GM23338 (cell line): ENCODE data around the gene CBX5. TPM values are rescaled to one million over a fixed set of nuclear protein-coding genes. Genes with fewer than 3 reads are reported as not detected.

Experiments
- ATAC-seq: fragments of 200-7000 bp; cut with Tn5 transposase; 3 replicates; pipeline ENCODE4 v1.9.1; 2020
- DNase-seq: peaks from one replicate; pipeline ENCODE4 v3.0.0-alpha.2; 2015; ENCODE audit warnings: low spot score
- H2AFZ ChIP-seq: fragments of 200-600 bp; sonication (generic); 2 replicates; pipeline ENCODE4 v1.8.0; 2016; ENCODE audit warnings: antibody characterized with exemption, mild to moderate bottlenecking, moderate library complexity
- H3F3A ChIP-seq: fragments of 200-600 bp; sonication (generic); replicated peaks from 2 replicates; pipeline ENCODE4 v1.8.0; 2017; ENCODE audit warnings: antibody characterized with exemption, mixed run types, low read depth
- H3K27ac ChIP-seq: fragments of 200-600 bp; sonication (generic); 2 replicates; pipeline ENCODE4 v1.6.1; 2016; ENCODE audit warnings: low read depth
- H3K27me3 ChIP-seq: fragments of 200-600 bp; sonication (generic); 2 replicates; pipeline ENCODE4 v1.8.0; 2016; ENCODE audit warnings: mild to moderate bottlenecking, mixed run types, moderate library complexity; ENCODE audit not compliant: insufficient read depth
- H3K36me3 ChIP-seq: fragments of 200-600 bp; sonication (generic); 2 replicates; pipeline ENCODE4 v1.8.0; 2016; ENCODE audit warnings: mild to moderate bottlenecking; ENCODE audit not compliant: insufficient read depth
- H3K4me1 ChIP-seq: fragments of 200-600 bp; sonication (generic); 2 replicates; pipeline ENCODE4 v1.8.0; 2016; ENCODE audit warnings: mild to moderate bottlenecking, moderate library complexity; ENCODE audit not compliant: insufficient read depth
- H3K4me2 ChIP-seq: fragments of 200-600 bp; sonication (generic); 2 replicates; pipeline ENCODE4 v1.7.1; 2017; ENCODE audit warnings: mixed run types
- H3K4me3 ChIP-seq: fragments of 200-600 bp; sonication (generic); 2 replicates; pipeline ENCODE4 v1.6.1; 2016; ENCODE audit warnings: mixed run types
- H3K79me2 ChIP-seq: fragments of 200-600 bp; sonication (generic); replicated peaks from 2 replicates; pipeline ENCODE4 v1.8.0; 2017; ENCODE audit warnings: mild to moderate bottlenecking; ENCODE audit not compliant: insufficient read depth
- H3K9me2 ChIP-seq: fragments of 200-600 bp; sonication (generic); 2 replicates; pipeline ENCODE4 v1.8.0; 2017; ENCODE audit not compliant: insufficient read depth
- H4K20me1 ChIP-seq: fragments of 200-600 bp; sonication (generic); replicated peaks from 2 replicates; pipeline ENCODE4 v1.8.0; 2017; ENCODE audit warnings: mild to moderate bottlenecking; ENCODE audit not compliant: insufficient read depth
- H3K27ac Mint-ChIP-seq: 2 replicates; pipeline ENCODE4 v1.8.0; 2020; ENCODE audit warnings: inconsistent platforms, mild to moderate bottlenecking, moderate library complexity, mixed read lengths
- H3K27me3 Mint-ChIP-seq: 3 replicates; pipeline ENCODE4 v1.8.0; 2022; ENCODE audit warnings: low read depth, mild to moderate bottlenecking, moderate library complexity, mixed read lengths, inconsistent platforms; ENCODE audit not compliant: insufficient read depth, poor library complexity
- H3K36me3 Mint-ChIP-seq: 3 replicates; pipeline ENCODE4 v1.8.0; 2021; ENCODE audit warnings: low read depth, mild to moderate bottlenecking, inconsistent platforms, moderate library complexity, mixed read lengths
- H3K4me1 Mint-ChIP-seq: 3 replicates; pipeline ENCODE4 v1.8.0; 2020; ENCODE audit warnings: mild to moderate bottlenecking, inconsistent platforms, mixed read lengths
- H3K4me3 Mint-ChIP-seq: 3 replicates; pipeline ENCODE4 v1.8.0; 2021; ENCODE audit warnings: moderate library complexity, mild to moderate bottlenecking, inconsistent platforms, mixed read lengths
- H3K9me3 Mint-ChIP-seq: 3 replicates; pipeline ENCODE4 v1.8.0; 2020; ENCODE audit warnings: moderate library complexity, mild to moderate bottlenecking, inconsistent platforms, mixed read lengths
- CREB1 ChIP-seq: fragments of 250-450 bp; sonication (Bioruptor Pico); IDR thresholded peaks from 2 replicates; pipeline ENCODE4 v1.5.0; 2020; ENCODE audit warnings: low read depth, mild to moderate bottlenecking, moderate library complexity
- CTCF ChIP-seq, 2 experiments: fragments of 200-600 bp in 1 of 2; sonication (generic) in 1 of 2; conservative IDR thresholded peaks; 2 replicates each; pipeline versions ENCODE4 v1.5.1 to v1.6.1; 2016 to 2017; ENCODE audit warnings: antibody characterized with exemption in 2 of 2, low read depth in 2 of 2, mild to moderate bottlenecking in 2 of 2, moderate library complexity in 1 of 2
- ETS1 ChIP-seq: IDR thresholded peaks from 2 replicates; pipeline ENCODE4 v1.6.1; 2016; ENCODE audit warnings: antibody characterized with exemption
- EZH2 ChIP-seq: fragments of 200-600 bp; sonication (generic); IDR thresholded peaks from one replicate; pipeline ENCODE4 v1.8.0; 2017; ENCODE audit warnings: antibody characterized with exemption, mild to moderate bottlenecking, low read depth; ENCODE audit not compliant: unreplicated experiment
- EZH2phosphoT487 ChIP-seq: fragments of 200-600 bp; sonication (generic); IDR thresholded peaks from one replicate; pipeline ENCODE4 v1.8.1; 2018; ENCODE audit warnings: antibody characterized with exemption; ENCODE audit not compliant: unreplicated experiment
- JUNB ChIP-seq: IDR thresholded peaks from one replicate; pipeline ENCODE4 v1.6.1; 2016; ENCODE audit warnings: antibody characterized with exemption; ENCODE audit not compliant: unreplicated experiment
- NANOG ChIP-seq: IDR thresholded peaks from 2 replicates; pipeline ENCODE4 v1.6.1; 2016; ENCODE audit warnings: antibody characterized with exemption, borderline replicate concordance
- POLR2AphosphoS5 ChIP-seq: IDR thresholded peaks from 2 replicates; pipeline ENCODE4 v1.6.1; 2016; ENCODE audit warnings: antibody characterized with exemption, low read depth
- REST ChIP-seq: IDR thresholded peaks from one replicate; pipeline ENCODE4 v1.6.1; 2018; ENCODE audit warnings: antibody characterized with exemption; ENCODE audit not compliant: unreplicated experiment
- STAT1 ChIP-seq: IDR thresholded peaks from one replicate; pipeline ENCODE4 v1.6.1; 2016; ENCODE audit warnings: antibody characterized with exemption; ENCODE audit not compliant: unreplicated experiment
- ZNF114 ChIP-seq: fragments of 250-450 bp; sonication (Bioruptor Pico); IDR thresholded peaks from 2 replicates; pipeline ENCODE4 v1.5.0; 2020; ENCODE audit warnings: mild to moderate bottlenecking, moderate library complexity
- ZNF331 ChIP-seq: fragments of 250-450 bp; sonication (Bioruptor Pico); IDR thresholded peaks from 2 replicates; pipeline ENCODE4 v1.5.0; 2020; ENCODE audit warnings: low read depth, mild to moderate bottlenecking, moderate library complexity
- ZNF462 ChIP-seq: fragments of 250-450 bp; sonication (Bioruptor Pico); IDR thresholded peaks from 2 replicates; pipeline ENCODE4 v1.5.0; 2020; ENCODE audit warnings: mild to moderate bottlenecking, moderate library complexity
- polyA plus RNA-seq: library from polyadenylated mRNA; unstranded; fragments of >200 nt; fragmentation: Nextera tagmentation; extraction: Ambion mirVana; gene quantifications from 2 replicates; pipeline ENCODE4 v1.2.1, GENCODE V29; 2016
- total RNA-seq: library from RNA; depleted of rRNA; stranded (reverse); fragments of >200 nt; shearing (Covaris generic); gene quantifications from 2 replicates; pipeline ENCODE4 v1.2.3, GENCODE V29; 2014

CBX5 gene
- total and polyA plus RNA-seq, 2 experiments from 2014 or later = 152 to 212 TPM

- H3K79me2 ChIP-seq = no peaks in the 10 kb centered on the region
These were observed 23.7 kb upstream of the CBX5 start for GRCh38 chr12:54303640-54304039.

More at GRCh38 chr12:54303640-54304039, 23.7 kb upstream of the CBX5 start:
- peaks cover 52% of the 10 kb centered on the region for H3K4me1 Mint-ChIP-seq
- peaks cover 10% of the 10 kb centered on the region for H3K27me3 Mint-ChIP-seq
- H2AFZ ChIP-seq = no peak overlapping the region
- peaks cover 12% of the 10 kb centered on the region for H3F3A ChIP-seq
- H3K4me3 Mint-ChIP-seq = no peak overlapping the region
- no peaks in the 10 kb centered on the region for H3K36me3 ChIP-seq
- H3K27ac ChIP-seq = no peak overlapping the region
- DNase-seq (no peak), ATAC-seq (no peak)
- H3K4me3 ChIP-seq = peak overlapping the region; percentile 40; the same call in 1 of the 2 replicates
- H3K9me3 Mint-ChIP-seq = no peaks in the 10 kb centered on the region
- peaks cover 15% of the 10 kb centered on the region for H3K27me3 ChIP-seq
- no peak overlapping the region for H3K27ac Mint-ChIP-seq
- TF ChIP-seq REST (no peak), NANOG (no peak), STAT1 (no peak), EZH2phosphoT487 (no peak), JUNB (no peak), ZNF331 (no peak), ZNF114 (CRISPR knock-in tag) (no peak), CTCF (conservative IDR thresholded peaks at IDR 0.05; ENCODE audit: low read depth in 2 of 2) (no peak), ZNF462 (CRISPR knock-in tag) (no peak), POLR2AphosphoS5 (no peak), ETS1 (no peak), CREB1 (CRISPR knock-in tag) (no peak), EZH2 (no peak)
- H3K36me3 Mint-ChIP-seq = no peaks in the 10 kb centered on the region
- peak overlapping the region; percentile 78; the same call in 1 of the 2 replicates for H3K4me2 ChIP-seq
- no peaks in the 10 kb centered on the region for H3K9me2 ChIP-seq
- H3K4me1 ChIP-seq = peaks cover 58% of the 10 kb centered on the region
- H4K20me1 ChIP-seq = no peaks in the 10 kb centered on the region
